ENCODE data around the gene IRF4. TPM values are rescaled to one million over a fixed set of nuclear protein-coding genes. Genes with fewer than 3 reads are reported as not detected.

The IRF4 gene
- polyA plus RNA-seq, 1 donor, result 0.18 TPM

DNA sequence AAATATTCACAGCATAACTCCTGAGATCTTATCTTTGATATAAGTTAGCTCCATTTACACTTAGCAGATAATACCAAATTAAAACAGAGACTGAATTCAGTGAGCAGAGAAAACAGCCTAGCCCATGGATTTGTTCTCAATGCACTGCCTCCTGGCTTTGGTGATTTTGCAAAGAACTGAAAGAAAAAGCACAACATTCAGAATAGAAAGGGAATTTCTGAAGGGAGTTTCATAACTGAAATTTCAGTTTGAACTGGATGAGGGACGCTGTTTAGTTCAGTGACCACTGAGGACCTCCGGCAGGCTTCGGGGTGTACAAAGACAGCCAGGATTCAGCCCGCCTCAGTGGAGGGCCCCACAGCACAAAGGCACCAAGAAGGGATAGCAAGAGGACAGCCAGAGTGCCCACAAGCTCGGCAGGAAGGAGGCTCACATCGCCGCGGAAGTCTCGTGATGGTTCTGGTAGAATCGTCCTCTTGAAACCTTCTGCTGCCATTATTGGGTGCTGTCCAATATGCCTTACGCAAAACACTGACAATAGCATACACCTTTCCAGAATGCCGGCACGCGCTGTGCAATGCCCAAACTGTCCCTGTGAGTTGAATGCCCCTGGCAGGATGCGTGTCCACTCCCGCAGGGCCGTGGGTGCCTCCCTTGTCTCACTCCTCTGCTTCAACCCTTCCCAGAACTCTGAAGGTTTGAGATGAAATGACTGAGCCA, 9.7 kb upstream of the IRF4 start:
- no peak for DNase-seq

DNA sequence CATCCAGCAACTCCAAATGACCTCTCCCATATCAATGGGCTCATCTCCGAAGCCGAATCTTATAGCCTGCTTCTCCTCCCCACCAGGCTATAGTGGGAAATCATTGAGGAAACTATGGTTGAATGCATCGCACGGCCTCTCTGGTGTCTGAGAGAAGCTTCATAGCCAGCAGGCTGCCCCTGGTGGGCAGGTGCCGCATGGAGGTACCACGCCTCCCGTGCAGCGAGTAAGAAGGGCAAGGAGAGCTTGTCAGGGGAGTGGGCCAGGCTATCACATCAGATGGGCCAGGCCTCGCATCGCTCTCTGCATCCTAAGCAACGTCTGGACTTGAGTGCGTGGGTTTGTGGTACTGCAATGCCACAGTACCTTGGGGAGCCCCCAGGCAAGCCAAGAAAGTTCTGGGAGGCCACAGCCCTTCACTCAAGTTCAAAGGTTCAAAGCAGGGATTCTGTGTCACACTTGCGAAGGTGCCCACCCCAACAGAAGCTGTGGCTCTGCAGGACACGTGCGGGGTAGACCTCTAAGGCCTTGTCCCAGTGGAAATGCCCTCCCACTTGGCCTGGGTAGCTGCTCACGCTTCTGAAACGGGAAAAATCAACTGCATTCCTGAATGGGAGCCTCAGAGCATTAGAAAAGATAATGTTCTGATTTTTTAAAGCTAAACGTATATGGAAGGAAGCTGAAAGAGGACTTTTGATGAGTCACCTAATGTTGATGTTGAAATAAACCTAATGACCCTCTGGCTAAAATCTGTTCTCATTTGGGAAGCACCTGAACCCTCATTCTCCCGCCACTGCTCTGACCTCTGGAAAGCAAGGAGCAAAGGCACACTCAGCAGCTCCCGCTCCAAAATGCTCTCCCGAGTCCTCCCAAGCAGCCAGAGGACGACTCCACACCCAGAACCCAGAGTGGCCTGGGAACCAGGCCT, 8.4 kb upstream of the IRF4 start:
- no peak for DNase-seq

DNA sequence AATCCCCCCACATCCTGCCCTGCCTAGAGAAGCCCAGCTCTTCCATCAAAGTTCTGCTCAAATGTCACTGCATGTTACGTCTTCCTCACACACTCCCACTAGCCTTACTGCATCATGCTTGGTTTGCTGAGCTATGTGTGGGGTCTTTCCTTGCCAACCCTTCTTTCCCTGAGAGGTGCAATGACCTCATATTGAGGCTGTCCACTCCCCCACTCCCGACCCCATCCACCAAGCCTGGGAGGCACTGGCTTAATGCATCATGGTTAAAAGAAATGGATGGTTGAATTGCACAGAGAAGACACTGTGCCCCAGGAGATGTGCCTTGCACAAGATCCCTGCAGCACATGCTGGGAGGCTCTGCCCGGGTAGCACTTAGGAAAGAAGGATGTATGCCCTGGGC, 7.7 kb upstream of the IRF4 start:
- DNase-seq, result no peak

DNA sequence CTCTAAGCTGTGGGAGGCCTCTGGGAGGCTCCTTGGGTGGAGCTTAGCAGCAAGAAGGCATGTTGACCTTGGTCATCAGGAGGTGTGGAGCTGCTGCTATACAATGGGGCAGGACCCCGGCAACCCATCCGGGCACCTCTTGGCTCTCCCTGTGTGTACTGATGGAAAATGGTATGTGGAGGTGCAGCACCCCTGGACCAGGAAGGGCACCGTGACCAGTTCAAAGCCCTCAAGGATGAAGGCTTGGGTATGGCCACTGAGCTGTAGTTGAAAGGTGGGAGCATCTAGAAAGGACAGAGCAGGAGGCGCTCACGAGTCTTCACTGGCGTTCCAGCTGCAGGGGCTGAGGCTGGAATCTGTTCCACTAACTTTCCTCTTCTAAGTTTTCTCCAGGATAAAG, 6.7 kb upstream of the IRF4 start:
- no peak for DNase-seq

DNA sequence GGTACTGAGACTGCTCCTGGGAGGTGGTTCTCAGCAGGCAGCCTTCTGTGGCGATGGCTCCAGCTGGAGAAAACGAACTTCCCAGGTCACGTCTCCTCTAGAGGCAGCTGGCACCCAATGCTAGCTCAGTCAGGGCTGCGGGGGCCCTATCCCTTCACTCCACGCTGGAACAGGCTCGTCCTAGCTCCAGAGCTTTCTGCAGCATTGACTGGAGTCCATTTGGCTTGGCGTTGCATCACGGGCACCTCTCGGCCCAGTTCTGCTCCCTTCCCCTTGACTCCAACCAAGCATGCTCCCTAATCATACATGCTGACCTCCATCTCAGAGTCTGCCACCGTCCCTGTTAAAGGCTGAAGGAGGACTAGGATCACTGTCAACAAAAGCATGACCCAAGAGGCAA, 5.9 kb upstream of the IRF4 start:
- DNase-seq, result no peak

DNA sequence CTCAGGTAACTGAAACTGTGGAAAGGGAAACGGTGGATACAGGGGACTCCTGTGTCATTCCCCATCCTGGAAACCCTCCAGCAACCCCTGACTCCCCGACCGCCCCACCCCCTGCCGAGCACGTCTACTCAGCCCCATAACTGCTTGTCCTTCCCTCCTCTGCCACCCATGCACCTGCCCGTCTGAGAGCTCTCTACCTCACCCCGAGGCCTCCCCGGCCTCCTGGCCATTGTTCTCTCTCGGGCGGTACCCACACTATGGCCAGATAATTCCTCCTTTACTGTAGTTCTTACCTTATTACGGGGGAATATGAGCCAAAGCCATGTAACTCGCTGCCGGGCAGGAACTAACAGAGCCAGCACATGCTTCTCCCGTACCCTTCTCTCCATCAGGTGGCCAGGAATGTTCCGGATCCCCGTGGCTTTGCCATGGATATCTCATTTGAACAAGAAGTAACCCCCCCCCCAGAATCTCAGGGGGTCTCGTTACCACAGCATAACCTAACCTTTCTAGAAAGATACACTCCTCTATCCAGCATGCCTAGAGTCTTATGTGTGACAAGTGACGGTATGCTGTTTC, 4.8 kb upstream of the IRF4 start:
- DNase-seq, result no peak

DNA sequence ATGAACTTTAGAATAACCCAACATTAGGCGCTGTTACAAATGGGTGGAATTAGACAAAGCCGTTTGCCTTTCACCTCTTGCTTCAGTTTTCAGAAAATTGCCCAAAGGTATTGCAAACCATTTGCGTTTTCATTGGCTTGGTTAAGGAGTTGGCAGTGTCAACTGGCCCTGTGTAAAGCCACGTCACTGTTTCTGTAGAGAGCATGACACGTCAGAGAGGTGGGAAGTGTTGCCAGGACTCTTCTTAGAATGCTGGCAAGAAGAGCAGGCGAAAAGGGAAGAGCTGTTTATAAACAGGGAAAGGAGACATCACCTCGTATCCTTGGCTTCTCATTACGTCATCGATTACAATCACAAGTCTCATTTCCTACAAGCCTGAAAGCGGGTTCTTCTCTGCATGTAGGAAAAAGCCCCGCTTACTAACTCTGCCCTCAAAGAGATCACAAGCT, 4.2 kb upstream of the IRF4 start:
- no peak for DNase-seq

DNA sequence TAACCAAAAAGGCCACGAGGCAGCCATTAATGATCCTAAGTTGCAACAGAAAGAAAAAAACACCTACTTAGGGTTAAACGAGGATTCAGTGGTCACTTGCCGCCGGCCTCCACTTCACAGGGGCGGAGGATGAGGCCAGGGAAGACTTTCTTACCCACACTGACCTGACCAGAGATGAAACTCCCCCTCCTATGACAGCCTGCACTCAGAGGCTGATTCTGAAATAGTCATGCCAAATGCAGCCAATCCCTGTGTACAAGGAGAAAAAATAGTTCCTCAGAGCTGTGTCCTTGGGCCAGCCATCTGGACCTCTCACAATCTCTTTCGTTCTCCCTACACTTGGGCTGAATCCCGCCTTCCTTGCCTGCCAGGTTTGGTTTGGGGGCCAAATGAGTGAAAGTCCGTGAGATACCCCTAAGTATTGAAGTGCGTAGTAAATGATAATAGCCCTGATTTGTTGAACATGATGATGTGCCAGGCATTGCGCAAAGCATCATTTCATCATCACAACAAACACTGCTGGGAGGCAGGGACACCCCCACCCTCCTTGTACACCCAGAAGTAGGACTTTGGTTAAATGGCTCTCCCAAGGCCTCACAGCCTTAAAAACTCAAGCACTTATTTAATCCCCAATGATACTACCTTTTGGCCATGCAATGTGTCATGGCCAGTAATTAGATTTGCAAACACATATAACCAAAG, 3.2 kb upstream of the IRF4 start:
- no peak for DNase-seq

DNA sequence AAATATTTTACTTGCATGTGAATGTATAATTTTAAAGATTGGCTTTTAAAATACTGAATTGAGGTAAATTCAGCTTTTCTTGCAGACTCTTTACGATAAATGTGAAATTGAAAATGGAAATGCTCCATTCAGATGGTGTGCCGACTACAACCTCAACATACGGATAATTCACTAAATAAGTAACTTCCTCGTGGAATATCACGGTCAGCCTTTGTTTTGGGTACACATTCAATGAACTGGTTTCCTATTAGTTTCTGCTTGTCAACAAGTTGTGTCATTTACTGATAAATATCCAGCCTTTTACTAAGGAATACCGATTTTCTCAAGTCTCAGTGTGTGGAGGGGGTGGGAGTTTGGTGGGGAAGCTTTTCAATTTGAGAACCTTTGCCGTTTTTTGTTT, 2.4 kb upstream of the IRF4 start:
- no peak for DNase-seq

DNA sequence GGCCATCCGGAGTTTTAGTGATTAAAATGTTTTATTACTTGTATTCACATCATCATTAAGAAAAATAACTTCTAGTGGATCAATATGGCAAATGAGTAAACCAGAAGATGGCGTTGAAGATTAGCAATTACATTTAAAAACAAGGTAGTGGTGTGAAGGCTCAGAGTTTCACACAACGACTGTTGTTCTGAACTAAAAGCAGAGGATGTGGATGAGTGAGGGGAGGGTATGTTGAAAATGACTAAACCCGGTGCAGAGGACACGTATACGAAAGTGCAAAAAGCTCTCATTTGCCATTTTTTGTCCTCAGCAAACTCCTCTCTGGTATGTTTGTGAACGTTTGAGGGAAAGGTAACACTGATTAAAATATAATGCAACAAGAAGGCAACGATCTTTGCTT, 1.9 kb upstream of the IRF4 start:
- DNase-seq, result no peak

DNA sequence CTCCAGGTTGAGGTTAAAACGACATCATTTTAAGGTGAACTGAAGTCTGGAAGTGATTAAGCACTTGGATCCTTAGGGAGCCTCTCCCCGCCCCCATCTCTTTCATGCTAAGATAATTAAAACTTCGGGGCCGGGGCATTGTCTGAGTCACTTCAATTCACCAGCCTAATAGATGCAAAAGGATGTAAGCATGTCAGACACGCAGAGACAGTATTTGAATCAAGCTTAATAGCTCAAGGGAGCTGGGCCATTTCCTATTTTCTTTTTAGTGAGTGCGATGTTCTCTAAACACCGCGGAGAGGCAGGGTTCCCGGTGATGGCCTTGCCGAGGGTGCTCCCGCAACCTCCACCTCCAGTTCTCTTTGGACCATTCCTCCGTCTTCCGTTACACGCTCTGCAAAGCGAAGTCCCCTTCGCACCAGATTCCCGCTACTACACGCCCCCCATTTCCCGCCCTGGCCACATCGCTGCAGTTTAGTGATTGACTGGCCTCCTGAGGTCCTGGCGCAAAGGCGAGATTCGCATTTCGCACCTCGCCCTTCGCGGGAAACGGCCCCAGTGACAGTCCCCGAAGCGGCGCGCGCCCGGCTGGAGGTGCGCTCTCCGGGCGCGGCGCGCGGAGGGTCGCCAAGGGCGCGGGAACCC, 516 bp upstream of the IRF4 start:
- no peak for DNase-seq

DNA sequence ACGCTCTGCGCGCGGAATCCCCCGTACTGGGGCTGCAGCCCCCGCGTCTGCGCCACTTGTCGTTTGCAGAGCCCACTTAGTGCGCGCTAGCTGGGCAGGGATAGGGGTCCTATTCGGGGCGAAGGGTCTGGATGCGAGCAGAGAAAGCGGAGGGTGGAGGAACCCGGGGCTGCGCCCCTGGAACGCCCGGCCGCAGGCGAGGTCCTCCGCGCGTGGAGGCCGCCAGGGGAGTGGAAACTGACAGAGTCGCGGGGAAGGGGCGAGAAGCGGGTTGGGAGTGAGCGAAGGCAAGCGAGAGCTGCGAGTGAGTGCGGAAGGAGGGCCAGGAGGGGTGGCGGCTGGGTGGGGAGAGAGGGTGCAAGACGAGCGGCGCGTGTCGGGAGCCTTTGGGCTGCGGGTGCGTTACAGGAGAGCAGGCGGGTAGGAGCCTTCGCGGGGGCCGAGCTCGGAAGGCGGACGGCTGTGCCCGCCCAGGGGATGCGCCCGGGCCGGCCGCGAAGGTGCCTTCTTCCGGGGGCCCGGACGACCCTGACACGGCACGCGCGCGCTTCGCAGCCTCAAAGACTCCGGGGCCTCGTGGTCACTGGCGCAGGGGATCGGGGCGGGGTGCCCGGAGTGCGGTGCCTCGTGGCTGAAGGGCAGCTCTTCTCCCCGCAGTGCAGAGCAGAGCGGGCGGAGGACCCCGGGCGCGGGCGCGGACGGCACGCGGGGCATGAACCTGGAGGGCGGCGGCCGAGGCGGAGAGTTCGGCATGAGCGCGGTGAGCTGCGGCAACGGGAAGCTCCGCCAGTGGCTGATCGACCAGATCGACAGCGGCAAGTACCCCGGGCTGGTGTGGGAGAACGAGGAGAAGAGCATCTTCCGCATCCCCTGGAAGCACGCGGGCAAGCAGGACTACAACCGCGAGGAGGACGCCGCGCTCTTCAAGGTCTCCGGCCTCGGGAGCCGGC, 1.2 kb downstream of the IRF4 start:
- no peak for DNase-seq

DNA sequence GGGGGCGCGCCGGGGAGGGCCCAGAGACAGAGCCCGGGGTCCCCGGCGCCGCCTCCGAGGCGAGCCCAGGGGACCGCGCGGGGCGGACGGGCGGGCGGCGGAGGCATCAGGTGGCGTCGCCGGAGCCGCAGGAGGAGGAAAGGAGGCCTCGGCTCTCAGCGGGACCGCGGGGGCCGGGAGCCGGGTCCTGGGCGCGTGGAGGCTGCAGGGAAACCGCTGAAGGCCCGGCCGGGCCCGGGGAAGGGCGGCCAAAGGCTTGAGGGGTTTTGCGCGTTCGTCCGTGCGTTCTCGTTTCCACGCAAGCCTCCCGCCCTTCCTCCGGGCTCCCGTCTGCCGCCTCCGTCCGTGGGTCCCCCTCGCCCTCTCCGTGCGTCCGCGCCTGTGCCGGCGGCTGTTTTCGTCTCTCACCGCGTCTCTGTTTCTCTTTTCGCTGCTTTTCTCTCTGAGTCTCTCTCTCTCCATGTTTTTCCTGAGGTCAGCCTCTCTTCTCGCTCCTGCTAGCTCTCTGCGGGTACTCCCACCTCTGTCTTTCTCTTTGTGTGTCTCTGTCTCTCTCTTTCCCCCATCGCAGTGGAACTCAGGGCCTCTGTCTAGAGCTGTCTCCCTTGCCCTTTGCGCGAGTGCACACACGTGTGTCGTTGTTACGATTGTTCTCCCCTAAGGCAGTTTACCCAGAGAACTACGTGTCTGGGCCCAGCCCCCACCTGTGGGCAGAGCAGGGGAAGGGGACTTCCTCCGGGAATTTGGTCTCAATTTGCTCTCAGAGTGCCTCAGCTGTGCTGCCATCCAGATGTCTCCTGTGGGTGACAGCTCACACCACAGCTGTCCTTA, 2.1 kb downstream of the IRF4 start:
- no peak for DNase-seq

DNA sequence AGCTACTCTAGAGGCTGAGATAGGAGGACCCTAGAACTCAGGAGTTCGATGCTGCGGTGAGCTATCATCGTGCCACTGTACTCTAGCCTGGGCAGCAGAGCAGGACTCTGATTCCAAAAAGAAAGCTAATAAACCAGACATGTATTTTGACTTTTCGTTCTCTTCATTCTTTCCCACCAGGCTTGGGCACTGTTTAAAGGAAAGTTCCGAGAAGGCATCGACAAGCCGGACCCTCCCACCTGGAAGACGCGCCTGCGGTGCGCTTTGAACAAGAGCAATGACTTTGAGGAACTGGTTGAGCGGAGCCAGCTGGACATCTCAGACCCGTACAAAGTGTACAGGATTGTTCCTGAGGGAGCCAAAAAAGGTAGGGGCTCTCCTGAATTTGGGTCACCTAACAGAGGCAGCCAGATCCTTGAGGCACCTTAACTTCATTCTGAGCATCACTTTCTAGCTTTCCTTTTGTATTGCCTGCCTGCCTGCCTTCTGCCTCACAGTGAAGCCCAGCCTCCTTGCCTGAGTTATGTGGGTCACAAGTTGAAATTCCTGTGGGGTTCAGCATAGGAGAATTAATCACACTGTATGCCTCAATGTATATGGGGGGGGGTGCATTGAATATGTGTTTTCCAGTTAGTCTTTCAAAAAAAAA, 3.2 kb downstream of the IRF4 start:
- no peak for DNase-seq

DNA sequence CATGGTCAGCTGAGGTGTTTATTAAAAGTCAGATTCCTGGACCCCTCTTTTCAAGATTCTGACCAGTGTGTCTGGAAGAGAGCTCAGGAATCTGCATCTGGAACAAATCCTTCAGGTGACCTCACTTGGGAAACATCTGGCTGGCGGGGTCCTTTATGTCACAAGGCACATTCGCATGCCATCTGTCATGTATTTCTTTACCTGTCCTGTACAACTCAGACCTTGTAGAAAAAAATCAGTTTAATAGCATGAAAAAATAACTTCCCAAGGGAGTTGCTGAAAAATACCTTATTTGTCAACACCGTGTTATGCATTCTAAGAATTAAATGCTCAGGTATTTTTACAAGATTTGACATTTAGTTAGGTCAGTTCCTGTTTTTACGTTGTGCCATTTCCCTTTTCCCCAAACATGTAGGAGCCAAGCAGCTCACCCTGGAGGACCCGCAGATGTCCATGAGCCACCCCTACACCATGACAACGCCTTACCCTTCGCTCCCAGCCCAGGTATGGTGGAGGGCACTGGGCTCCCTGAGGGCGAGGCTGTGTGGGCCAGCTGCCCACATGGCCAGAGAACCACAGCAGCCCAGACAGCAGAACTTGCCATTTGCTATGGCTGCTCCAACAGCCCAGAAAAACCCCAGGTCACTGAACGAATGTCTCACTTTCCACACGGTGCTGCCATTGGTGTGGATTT, 4.0 kb downstream of the IRF4 start:
- no peak for DNase-seq

DNA sequence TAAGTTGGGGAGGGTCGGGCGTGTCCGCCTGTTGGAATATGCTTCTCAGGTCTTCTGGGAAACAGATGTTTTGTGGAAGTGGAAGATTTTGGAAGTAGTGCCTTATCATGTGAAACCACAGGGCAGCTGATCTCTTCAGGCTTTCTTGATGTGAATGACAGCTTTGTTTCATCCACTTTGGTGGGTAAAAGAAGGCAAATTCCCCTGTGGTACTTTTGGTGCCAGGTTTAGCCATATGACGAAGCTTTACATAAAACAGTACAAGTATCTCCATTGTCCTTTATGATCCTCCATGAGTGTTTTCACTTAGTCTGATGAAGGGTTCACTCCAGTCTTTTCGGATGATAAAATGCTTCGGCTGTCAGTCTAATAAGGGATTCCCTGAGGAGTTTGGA, 4.6 kb downstream of the IRF4 start:
- no peak for DNase-seq

DNA sequence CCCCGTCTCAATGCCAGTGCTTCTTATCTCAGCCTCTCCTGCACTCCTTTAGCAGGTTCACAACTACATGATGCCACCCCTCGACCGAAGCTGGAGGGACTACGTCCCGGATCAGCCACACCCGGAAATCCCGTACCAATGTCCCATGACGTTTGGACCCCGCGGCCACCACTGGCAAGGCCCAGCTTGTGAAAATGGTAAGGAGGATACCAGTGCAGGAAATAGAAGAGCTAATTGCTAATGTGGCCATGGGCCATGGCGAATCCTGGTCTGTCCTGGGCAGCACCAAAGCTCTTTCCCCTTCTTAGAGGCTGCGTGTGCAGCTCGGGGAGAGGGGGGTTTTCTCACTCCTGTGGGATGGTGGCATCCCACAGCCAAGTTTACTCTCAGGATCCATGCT, 5.5 kb downstream of the IRF4 start:
- no peak for DNase-seq

DNA sequence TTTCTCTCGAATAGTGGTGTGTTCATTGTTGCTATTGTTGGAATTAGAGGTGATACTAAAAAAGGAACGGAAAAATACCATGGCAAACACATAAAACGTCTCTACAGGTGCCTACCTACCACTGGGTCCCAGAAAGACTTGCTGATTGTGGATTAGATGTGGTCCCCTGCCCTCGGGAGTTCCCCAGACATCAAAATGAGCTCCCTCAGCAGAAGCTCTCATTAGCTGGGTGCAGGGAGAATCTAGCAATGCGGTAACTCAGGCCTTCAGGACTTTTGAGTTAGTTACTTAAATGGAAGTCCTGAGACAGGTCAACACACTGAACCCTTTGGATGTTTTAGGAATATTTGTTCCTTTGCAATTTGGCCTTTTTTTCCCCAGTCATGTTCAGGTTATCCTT, 6.1 kb downstream of the IRF4 start:
- no peak for DNase-seq

DNA sequence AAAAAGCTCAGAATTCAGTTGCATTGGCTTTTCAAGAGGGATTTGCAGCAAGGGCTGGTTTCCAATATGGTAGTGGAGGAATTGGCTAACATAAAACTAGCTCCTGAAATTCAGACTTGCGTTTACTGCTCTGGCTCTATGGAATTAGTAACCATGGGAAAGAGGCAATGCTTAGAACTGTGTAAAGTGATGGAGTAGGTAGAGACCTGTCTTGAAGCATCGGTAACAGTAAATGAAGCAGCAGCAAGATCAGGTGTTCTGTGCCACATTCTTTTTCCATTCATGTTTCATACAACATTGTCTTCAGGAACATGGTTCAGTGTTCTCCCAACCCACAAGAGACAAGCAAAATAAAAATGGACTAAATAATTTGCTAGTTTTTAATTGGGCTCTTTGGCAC, 6.5 kb downstream of the IRF4 start:
- no peak for DNase-seq

All from left kidney (tissue), 2 donors.